Epithelial cell of prostate (primary cell): ENCODE measurements around the gene THOC2.
"Not testable (repeated sequence)": the region's sequence is repeated elsewhere in the genome, so short reads cannot be mapped to it uniquely, and the experiment has no call there.

Experiments
- DNase-seq: peaks from one replicate; pipeline ENCODE4 v3.0.0-alpha.2; 2011; ENCODE audit warnings: low read depth, low spot score
- H3K27ac ChIP-seq: fragments of 450-650 bp; 2 replicates; pipeline ENCODE4 v1.5.1; 2017; ENCODE audit warnings: mild to moderate bottlenecking

The THOC2 gene

GRCh38 chrX:123600181-123600580 is 132.7 kb downstream of the THOC2 start:
- no peak overlapping the region for H3K27ac ChIP-seq
- no peak for DNase-seq

- H3K27ac ChIP-seq, result peak overlapping the region; percentile 6
- peak; percentile 24 for DNase-seq
Observed at GRCh38 chrX:123590842-123591486, 141.9 kb downstream of the THOC2 start.

GRCh38 chrX:123588723-123589122 is 144.1 kb downstream of the THOC2 start:
- no peak for DNase-seq
- H3K27ac ChIP-seq, result no peak overlapping the region

DNA sequence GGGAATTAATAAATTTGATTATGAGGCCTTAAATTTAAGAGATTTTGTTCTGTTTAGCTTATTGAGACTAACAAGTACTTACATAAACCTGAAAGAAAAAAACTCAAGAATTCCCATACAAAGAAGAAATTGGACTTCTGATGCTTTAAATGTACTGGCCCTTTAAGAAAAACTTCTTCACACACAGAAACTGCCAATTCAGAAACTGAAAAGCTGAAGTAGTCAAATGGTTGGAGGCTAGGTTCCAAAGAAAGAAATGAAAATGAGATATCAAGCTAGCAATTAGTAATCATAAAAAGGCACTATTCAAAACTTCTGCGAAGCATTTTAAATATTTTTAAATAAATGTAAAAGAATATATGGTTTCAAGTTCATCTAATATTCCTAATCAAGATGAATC is 151.3 kb downstream of the THOC2 start:
- no peak overlapping the region for H3K27ac ChIP-seq

DNA sequence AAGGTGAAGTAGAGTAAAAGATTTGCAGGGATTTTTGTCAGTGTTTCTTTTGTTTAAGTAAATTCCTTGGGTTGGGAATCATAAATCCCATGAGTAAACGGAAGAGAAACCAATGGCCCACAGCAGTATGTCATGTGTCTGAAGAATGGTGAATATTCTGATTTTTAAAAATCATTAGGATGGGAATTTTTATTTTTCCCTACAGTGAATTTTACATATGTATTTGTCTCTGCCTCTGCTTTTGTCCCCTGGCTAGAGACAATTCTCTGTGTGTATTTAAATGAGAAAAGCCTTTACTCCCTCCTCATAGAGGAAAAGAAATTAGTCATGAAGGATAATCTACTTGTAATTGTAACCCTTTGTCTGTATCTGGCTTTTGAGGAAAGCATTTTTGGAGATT is 152.1 kb downstream of the THOC2 start:
- no peak for DNase-seq
- no peak overlapping the region for H3K27ac ChIP-seq

More for the DNA sequence above, 151.3 kb downstream of the THOC2 start:
- DNase-seq, result no peak

DNA sequence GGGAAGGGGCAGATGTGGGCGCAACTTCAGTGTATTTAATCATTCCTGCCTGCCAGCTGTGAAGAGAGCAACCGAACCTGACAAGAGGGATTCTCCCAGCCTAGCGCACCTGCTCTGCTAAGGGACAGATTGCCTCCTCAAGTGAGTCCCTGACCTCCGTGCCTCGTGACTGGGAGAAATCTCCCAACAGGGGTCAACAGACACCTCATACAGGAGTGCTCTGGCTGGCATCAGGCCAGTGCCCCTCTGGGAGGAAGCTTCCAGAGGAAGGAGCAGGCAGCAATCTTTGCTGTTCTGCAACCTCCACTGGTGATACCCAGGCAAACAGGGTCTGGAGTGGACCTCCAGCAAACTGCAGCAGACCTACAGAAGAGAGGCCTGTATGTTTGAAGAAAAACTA is 158.8 kb downstream of the THOC2 start:
- not testable (repeated sequence) for DNase-seq, H3K27ac ChIP-seq

DNA sequence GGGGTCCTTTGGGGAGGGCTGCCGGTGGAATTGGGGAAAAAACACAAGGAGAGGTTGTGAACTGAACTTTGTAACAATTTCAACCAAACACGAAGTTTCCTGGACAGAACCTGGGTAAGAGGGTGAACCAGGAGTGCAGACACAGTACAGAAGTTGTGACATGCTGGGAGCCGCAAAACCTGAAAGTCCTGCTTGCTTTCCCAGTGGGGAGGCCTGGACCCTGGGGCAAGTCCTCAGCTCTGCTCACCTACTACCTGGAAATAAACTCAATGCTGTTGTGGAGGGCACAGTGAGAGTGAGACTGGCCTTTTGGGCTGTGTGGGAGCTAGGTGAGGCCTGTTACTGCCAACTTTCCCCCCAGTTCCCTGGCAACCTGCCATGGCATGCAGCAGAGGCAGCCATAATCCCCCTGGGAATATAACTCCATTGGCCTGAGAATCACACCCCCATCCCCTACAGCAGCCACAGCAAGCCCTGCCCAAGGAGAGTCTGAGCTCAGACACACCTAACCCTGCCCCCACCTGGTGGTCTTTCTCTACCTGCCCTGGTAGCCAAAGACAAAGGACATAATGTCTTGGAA is 162.8 kb downstream of the THOC2 start:
- H3K27ac ChIP-seq, result no peak overlapping the region
- DNase-seq, result peak; percentile 1

DNA sequence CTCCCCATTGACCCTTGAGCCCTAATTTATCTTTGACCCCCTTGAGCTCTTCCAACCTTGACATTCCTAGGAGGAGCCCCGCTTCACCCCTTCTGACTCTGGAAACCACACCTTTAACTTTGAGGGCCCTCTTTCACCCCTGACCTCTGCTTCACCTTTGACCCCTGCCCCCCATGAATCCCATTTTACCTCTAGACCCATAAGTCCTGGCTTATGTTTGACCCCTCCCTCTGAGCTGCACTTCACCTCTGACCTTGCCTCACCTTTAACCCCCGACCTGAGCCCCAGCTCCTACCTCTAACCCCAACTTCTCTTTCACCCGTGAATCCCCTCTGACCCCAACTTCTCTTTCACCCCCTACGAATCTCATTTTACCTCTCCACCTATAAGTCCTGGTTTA is 169.7 kb downstream of the THOC2 start:
- H3K27ac ChIP-seq, result no peak overlapping the region
- DNase-seq, result no peak

- H3K27ac ChIP-seq, result no peak overlapping the region
- DNase-seq, result no peak
Observed at GRCh38 chrX:123562342-123563146, 170.3 kb downstream of the THOC2 start.

DNA sequence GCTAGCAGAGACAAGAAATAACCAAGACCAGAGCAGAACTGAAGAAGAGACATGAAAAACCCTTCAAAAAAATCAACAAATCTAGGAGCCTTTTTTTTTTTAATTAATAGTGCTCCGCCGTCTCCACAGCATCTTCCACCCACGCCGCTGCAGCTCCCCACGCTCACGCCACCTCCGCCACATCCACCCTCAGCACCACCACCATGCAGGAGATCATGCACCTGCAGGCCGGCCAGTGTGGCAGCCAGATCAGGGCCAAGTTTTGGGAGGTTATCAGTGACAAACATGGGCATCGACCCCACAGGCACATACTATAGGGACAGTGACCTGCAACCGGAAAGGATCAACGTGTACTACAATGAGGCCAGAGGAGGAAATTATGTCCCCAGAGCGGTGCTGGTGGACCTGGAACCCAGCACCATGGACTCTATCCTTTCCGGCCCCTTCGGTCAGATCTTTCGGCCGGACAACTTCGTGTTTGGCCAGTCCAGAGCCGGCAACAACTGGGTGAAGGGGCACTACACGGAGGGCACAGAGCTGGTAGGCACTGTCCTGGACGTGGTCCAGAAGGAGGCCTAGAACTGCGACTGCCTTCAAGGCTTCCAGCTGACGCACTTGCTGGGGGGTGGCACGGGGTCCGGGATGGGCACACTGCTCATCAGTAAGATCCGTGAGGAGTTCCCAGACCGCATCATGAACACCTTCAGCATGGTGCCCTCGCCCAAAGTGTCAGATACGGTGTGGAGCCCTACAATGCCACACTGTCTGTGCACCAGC is 171.2 kb downstream of the THOC2 start:
- H3K27ac ChIP-seq, result no peak overlapping the region
- no peak for DNase-seq

DNA sequence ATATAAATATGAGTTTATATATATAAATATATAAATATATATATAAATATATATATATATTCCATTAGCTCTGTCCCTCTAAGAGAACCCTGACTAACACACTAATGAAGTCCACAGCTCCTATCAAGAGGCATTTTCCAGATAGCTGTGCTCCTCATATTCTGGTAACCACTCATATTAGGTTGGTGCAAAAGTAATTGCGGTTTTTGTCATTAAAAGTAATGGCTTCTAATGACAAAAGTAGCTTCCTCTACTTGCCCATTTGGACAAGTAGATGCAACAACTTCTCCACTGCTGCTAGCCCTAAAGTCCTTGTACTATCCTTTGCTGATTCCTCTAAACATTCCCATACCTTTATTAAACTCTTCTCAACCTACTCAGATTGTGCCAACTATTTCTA is 182.0 kb downstream of the THOC2 start:
- H3K27ac ChIP-seq, result no peak overlapping the region
- DNase-seq, result no peak
